ENCODE measurements around the gene GPX4. TPM values are rescaled to one million over a fixed set of nuclear protein-coding genes. Genes with fewer than 3 reads are reported as not detected.

Gene GPX4
- total RNA-seq, 1 donor from 2014 or later, result 354 TPM

GRCh38 chr19:1122021-1122971 is 18.5 kb downstream of the GPX4 start:
- no peak for DNase-seq (ENCODE audit: extremely low spot score, unreplicated experiment)
- no peaks in the 10 kb centered on the region for H3K9me3 Mint-ChIP-seq (ENCODE audit: unreplicated experiment)
- H3K27ac Mint-ChIP-seq (ENCODE audit: unreplicated experiment), result no peak overlapping the region
- no peaks in the 10 kb centered on the region for H3K27me3 Mint-ChIP-seq (ENCODE audit: unreplicated experiment)
- no peak overlapping the region for H3K4me3 Mint-ChIP-seq (ENCODE audit: unreplicated experiment)
- H3K36me3 Mint-ChIP-seq (ENCODE audit: unreplicated experiment), result peaks cover 21% of the 10 kb centered on the region
- TF ChIP-seq CTCF (IDR thresholded peaks at IDR 0.05), result no peak
- peaks cover 30% of the 10 kb centered on the region for H3K4me1 Mint-ChIP-seq (ENCODE audit: unreplicated experiment)

- Mint-ChIP-seq H3K27me3 (ENCODE audit: unreplicated experiment) (no peaks in the 10 kb centered on the region), H3K4me3 (ENCODE audit: unreplicated experiment) (no peak overlapping the region), H3K4me1 (ENCODE audit: unreplicated experiment) (peaks cover 36% of the 10 kb centered on the region), H3K9me3 (ENCODE audit: unreplicated experiment) (no peaks in the 10 kb centered on the region), H3K27ac (ENCODE audit: unreplicated experiment) (no peak overlapping the region), H3K36me3 (ENCODE audit: unreplicated experiment) (peaks cover 23% of the 10 kb centered on the region)
- no peak for TF ChIP-seq CTCF (IDR thresholded peaks at IDR 0.05)
- DNase-seq (ENCODE audit: extremely low spot score, unreplicated experiment), result no peak
Measured at GRCh38 chr19:1122972-1123363, 19.2 kb downstream of the GPX4 start.

GRCh38 chr19:1123381-1123780 is 19.6 kb downstream of the GPX4 start:
- Mint-ChIP-seq H3K36me3 (ENCODE audit: unreplicated experiment) (peaks cover 19% of the 10 kb centered on the region), H3K27me3 (ENCODE audit: unreplicated experiment) (no peaks in the 10 kb centered on the region), H3K4me1 (ENCODE audit: unreplicated experiment) (peaks cover 36% of the 10 kb centered on the region), H3K9me3 (ENCODE audit: unreplicated experiment) (no peaks in the 10 kb centered on the region), H3K27ac (ENCODE audit: unreplicated experiment) (no peak overlapping the region), H3K4me3 (ENCODE audit: unreplicated experiment) (no peak overlapping the region)
- DNase-seq (ENCODE audit: extremely low spot score, unreplicated experiment), result no peak
- TF ChIP-seq CTCF (IDR thresholded peaks at IDR 0.05), result no peak

- peaks cover 13% of the 10 kb centered on the region for H3K36me3 Mint-ChIP-seq (ENCODE audit: unreplicated experiment)
- no peaks in the 10 kb centered on the region for H3K9me3 Mint-ChIP-seq (ENCODE audit: unreplicated experiment)
- H3K27me3 Mint-ChIP-seq (ENCODE audit: unreplicated experiment), result no peaks in the 10 kb centered on the region
- H3K27ac Mint-ChIP-seq (ENCODE audit: unreplicated experiment), result no peak overlapping the region
- TF ChIP-seq CTCF (IDR thresholded peaks at IDR 0.05), result no peak
- H3K4me1 Mint-ChIP-seq (ENCODE audit: unreplicated experiment), result peaks cover 36% of the 10 kb centered on the region
- DNase-seq (ENCODE audit: extremely low spot score, unreplicated experiment), result no peak
- H3K4me3 Mint-ChIP-seq (ENCODE audit: unreplicated experiment), result no peak overlapping the region
Measured at GRCh38 chr19:1123885-1124677, 20.3 kb downstream of the GPX4 start.

Measured in osteocyte (in vitro differentiated cells).